Measurements from ENCODE around the gene S1PR3. TPM values are rescaled to one million over a fixed set of nuclear protein-coding genes. Genes with fewer than 3 reads are reported as not detected.

Gene S1PR3
- total RNA-seq, 2 donors from 2014 or later: 8.2 to 16.3 TPM

DNA sequence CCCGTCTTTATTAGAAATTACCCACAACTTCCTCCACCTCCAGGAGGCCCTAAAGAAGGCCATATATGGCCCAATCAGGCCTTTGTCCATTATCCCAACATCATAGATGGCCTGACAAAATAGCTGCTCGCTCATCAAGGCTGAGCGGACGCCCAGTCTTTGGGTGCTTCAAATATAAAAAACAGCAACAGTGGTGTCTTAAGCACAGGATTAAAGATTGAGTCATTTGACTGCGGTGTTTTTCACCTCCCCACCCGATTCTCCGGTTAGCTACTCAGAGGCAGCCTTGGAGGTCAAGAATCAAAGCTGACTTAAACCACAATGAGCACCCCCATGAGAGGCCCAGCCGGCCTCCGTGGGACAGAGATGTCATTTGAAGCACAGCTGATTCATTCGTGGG, 18.8 kb downstream of the S1PR3 start:
- Histone ChIP-seq H3K4me3 (no peak overlapping the region), H3K9me3 (no peaks in the 10 kb centered on the region), H3K27me3 (replicated peaks; ENCODE audit: insufficient read depth) (no peaks in the 10 kb centered on the region), H3K27ac (no peak overlapping the region), H3K36me3 (no peaks in the 10 kb centered on the region), H3K4me1 (replicated peaks) (no peaks in the 10 kb centered on the region)
- intact Hi-C loops (cut with DNase I): no loop called here
- no peak for DNase-seq (ENCODE audit: low spot score)
- 85% methylated on average over 10 of the region's 10 CpGs for WGBS
- TF ChIP-seq, protein P1, sequence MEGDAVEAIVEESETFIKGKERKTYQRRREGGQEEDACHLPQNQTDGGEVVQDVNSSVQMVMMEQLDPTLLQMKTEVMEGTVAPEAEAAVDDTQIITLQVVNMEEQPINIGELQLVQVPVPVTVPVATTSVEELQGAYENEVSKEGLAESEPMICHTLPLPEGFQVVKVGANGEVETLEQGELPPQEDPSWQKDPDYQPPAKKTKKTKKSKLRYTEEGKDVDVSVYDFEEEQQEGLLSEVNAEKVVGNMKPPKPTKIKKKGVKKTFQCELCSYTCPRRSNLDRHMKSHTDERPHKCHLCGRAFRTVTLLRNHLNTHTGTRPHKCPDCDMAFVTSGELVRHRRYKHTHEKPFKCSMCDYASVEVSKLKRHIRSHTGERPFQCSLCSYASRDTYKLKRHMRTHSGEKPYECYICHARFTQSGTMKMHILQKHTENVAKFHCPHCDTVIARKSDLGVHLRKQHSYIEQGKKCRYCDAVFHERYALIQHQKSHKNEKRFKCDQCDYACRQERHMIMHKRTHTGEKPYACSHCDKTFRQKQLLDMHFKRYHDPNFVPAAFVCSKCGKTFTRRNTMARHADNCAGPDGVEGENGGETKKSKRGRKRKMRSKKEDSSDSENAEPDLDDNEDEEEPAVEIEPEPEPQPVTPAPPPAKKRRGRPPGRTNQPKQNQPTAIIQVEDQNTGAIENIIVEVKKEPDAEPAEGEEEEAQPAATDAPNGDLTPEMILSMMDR (IDR thresholded peaks at IDR 0.05): no peak
- TF ChIP-seq POLR2AphosphoS5 (IDR thresholded peaks at IDR 0.05): no peak
- TF ChIP-seq POLR2A (IDR thresholded peaks at IDR 0.05): no peak

DNA sequence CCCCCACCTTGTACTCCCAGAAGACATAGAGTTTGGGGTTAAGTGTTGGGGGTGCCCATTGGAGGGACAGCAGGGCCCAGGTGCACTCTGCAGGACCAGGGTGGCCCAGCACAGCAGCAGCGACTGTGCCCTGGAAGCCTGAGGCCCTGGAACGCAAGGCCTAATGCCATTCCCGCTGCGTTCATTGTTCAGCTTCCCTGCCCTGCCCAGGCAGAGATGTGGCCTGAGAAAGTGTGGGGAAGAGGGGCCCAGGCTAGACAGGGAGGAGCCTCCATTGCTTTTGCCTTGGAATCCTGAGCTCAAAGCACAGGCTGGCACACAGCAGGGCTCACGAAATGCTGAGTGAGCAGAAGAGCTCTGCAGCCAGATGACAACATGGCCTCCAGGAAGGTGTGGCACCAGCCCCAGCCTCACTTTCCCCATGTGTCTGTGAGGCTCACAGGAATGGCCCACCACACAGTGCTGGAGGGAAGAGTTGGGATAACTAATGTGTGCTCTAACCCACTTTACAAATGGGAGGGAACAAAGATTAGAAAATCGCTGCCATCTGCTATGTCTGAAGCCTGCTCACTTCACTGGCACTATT, 19.4 kb downstream of the S1PR3 start:
- WGBS: 80% methylated on average over 6 of the region's 6 CpGs
- H3K9me3 ChIP-seq: no peaks in the 10 kb centered on the region
- no peak overlapping the region for H3K4me3 ChIP-seq
- no peak overlapping the region for H3K27ac ChIP-seq
- intact Hi-C loops (cut with DNase I): no loop called here
- no peaks in the 10 kb centered on the region for H3K4me1 ChIP-seq (replicated peaks)
- DNase-seq (ENCODE audit: low spot score): no peak
- H3K27me3 ChIP-seq (replicated peaks; ENCODE audit: insufficient read depth): no peaks in the 10 kb centered on the region
- H3K36me3 ChIP-seq: no peaks in the 10 kb centered on the region
- TF ChIP-seq, protein P1 (IDR thresholded peaks at IDR 0.05): no peak
- no peak for TF ChIP-seq POLR2A (IDR thresholded peaks at IDR 0.05)
- TF ChIP-seq POLR2AphosphoS5 (IDR thresholded peaks at IDR 0.05): no peak

DNA sequence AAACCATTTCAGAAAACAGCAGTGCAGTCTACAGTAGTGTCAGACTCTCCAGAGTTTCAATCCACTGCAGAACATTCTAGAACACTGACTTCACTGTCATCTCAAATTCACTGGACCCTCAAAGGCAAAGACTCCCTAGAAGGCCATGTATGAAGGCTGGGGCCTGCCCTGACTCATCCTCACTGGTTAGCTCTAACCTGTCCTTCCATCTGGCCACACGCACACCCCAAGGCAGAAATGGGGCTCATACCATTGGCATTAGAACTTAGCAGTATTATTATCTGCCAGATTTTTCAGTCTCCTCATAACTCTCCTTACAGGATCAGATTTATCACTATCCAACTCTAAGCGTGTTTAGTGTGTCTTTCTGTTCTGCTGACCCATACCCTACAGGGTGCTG, 20.4 kb downstream of the S1PR3 start:
- intact Hi-C loops (cut with DNase I): no loop called here
- TF ChIP-seq POLR2AphosphoS5 (IDR thresholded peaks at IDR 0.05) (no peak), POLR2A (IDR thresholded peaks at IDR 0.05) (no peak)
- TF ChIP-seq, protein P1 (IDR thresholded peaks at IDR 0.05): no peak
- H3K9me3 ChIP-seq: no peaks in the 10 kb centered on the region
- 90% methylated on average over 2 of the region's 2 CpGs for WGBS
- no peaks in the 10 kb centered on the region for H3K27me3 ChIP-seq (replicated peaks; ENCODE audit: insufficient read depth)
- no peaks in the 10 kb centered on the region for H3K4me1 ChIP-seq (replicated peaks)
- H3K27ac ChIP-seq: no peak overlapping the region
- DNase-seq (ENCODE audit: low spot score): no peak
- H3K4me3 ChIP-seq: no peak overlapping the region
- H3K36me3 ChIP-seq: no peaks in the 10 kb centered on the region

DNA sequence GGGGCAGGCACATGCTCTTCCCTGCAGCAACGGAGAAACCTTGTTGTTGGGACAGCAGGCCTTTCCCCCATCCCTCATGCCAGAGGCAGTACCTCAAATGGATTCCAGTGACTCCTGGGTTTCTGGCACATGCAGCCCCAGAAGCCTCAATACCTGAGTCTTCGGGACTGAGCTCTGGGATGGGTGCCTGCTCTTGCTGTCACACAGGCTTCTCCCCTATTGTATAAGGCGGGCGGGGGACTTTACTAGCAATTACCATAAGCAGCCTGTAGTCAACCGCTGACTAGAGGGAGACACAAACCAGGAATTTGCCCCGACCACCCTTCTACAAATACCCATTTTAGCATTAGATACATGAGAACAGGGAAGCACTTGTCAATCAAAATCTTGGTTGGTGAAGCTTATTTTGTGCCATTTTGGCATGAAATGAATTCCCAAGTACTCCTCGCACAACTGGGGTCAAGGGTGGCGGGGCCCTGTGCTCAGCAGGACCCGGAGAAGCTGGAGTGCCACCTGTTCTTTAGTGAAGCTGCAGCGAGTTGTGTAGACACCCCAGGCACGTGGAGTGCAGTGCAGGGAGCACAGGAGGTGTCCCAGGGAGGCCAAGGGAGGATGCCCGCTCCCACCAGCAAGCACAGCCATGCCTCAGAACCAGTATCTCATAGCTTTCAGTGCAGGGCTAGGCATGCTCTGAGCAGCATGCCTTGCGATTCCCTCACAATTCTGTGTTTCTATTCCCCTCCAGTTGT, 21.2 kb downstream of the S1PR3 start:
- Histone ChIP-seq H3K9me3 (no peaks in the 10 kb centered on the region), H3K4me1 (replicated peaks) (no peaks in the 10 kb centered on the region), H3K4me3 (no peak overlapping the region), H3K36me3 (no peaks in the 10 kb centered on the region), H3K27ac (no peak overlapping the region), H3K27me3 (replicated peaks; ENCODE audit: insufficient read depth) (no peaks in the 10 kb centered on the region)
- intact Hi-C loops (cut with DNase I): no loop called here
- TF ChIP-seq POLR2A (IDR thresholded peaks at IDR 0.05): no peak
- TF ChIP-seq, protein P1 (IDR thresholded peaks at IDR 0.05): no peak
- no peak for TF ChIP-seq POLR2AphosphoS5 (IDR thresholded peaks at IDR 0.05)
- WGBS: 89% methylated on average over 13 of the region's 13 CpGs
- DNase-seq (ENCODE audit: low spot score): no peak

DNA sequence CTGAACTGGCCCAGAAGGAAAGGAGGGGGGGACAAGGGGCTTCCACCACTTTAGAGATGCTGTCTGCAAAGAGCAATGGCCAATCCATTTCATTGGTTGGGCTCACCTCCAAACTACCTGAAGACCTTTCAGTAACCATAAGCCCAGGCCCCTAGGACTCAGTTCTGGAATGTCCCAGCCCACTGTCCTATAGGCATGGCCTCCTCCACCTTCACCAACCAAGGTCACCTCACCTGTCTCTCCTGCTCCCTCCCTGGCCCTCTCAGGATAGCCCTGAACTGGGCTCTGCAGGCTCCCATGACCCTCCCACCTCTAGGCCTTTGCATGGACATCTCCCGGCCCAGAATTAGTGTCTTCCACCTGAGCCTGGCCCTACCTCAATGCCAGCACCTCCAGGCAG, 22.4 kb downstream of the S1PR3 start:
- H3K27ac ChIP-seq: no peak overlapping the region
- DNase-seq (ENCODE audit: low spot score): no peak
- no peaks in the 10 kb centered on the region for H3K9me3 ChIP-seq
- 91% methylated on average over 1 of the region's 1 CpG for WGBS
- no peaks in the 10 kb centered on the region for H3K4me1 ChIP-seq (replicated peaks)
- intact Hi-C loops (cut with DNase I): no loop called here
- H3K4me3 ChIP-seq: no peak overlapping the region
- H3K27me3 ChIP-seq (replicated peaks; ENCODE audit: insufficient read depth): no peaks in the 10 kb centered on the region
- H3K36me3 ChIP-seq: no peaks in the 10 kb centered on the region
- TF ChIP-seq POLR2A (IDR thresholded peaks at IDR 0.05) (no peak), POLR2AphosphoS5 (IDR thresholded peaks at IDR 0.05) (no peak)
- TF ChIP-seq, protein P1 (IDR thresholded peaks at IDR 0.05): no peak

Measured in prostate gland (tissue), 2 donors.